CD4-positive, alpha-beta T cell treated with Interleukin-21 for 1 hour (primary cell): ENCODE results near the gene EPDR1.

Source experiments
- DNase-seq: peaks from one replicate; pipeline ENCODE4 v3.0.0-alpha.2; 2020

EPDR1 gene

DNA sequence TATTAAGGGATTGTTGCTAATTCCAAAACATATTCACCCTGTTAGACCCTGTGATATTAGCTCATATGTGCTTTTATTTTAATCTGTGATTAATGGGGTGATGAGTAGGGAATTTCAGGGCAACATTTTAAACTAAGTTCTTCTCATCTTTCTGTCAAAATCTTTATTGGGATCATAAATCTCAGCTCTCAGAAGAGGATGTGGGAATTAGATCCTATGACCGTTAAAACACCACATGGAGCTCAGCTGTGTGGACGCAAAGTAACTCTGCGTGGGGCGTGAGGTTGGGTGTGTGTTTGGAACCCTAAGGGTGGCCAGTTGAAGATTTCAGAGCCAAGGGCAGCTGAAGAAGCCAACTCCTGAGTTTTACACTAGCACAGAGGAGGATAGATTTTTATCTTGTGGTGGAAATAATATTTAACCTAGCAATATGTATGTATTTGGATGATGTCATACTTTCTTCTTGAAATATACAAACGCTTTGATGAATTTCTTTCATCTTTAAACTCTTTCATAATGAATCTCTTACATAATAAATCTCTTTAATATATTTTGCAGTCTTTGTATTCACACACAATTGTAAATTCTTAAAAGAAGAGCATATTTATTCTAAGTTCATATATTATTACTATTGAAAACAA, 64.4 kb downstream of the EPDR1 start:
- no peak for DNase-seq

DNA sequence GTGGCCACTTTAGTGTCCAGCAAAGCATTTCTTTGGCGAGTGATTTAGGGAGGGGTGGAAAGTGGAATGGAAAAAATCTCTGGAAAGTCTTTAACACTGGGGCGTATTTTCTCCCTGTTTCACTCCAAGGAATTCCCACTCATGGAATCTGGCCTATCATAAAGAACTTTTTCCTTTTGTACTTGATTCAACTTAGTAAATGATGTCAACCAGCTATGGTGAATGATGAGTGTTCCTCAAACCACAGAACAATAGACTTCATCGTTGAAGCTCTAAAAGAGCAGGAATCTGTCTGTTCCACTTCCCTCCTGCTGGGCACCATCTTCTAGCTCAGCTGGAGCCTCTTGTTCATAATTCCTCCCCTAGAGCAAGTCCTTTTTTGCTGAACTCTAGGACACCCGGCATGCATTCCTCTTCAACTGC, 66.5 kb downstream of the EPDR1 start:
- DNase-seq, result no peak

DNA sequence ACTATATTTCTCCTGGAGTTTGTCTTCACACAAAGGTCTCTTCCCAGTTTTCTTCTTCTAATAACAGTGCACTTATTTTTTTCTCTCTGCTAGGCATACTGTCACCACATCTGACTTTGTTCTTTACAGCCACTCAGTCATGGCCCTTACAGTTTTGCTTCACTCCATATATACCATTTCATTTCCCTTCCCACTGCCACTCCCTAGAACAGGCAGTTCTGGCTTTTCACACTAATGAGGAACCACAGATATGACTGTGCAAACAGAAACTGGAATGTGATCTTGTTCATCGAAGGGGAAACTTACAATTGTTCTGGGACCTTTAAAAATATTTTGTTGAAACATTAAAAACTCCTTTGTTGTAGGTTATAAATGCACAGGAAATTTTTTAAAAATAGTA, 67.3 kb downstream of the EPDR1 start:
- DNase-seq, result no peak

DNA sequence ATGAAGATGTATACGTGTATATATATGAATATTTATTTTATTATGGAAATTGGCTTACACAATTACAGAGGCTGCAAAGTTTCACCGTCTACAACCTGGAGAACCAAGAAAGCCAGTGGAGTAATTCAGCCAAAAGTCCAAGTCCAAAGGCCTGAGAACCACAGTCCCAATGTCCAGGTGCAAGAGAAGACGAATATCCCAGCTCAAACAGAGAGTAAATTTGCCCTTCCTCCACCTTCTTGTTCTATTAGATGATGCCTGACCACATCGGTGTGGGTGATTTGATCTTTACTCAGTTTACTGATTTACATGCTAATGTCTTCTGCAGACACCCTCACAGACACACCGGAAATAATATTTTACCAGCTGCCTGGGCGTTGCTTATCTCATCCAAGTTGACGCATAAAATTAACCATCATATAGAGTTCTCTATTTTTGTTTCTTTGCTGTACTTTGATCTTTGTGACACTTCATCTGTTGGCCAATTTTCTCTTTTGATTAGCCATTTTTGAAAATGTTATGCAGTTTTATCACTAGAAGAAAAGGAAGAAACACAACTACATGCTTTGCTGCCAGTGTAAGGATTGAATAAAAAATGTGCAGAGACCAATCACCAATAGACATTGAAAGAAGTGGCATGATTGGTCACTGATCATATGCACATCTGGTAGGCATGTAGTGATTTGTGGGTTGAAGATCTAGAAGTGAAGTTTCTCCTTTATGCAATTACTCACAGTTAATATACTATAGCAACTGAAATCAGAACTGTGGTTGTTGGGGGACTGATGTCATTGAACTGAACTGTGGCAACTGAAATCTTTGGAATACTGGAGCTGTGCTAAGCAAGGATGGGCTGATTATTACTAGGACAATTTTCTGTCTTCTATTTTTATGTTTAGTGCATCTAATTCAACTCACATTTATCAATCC, 68.5 kb downstream of the EPDR1 start:
- no peak for DNase-seq

DNA sequence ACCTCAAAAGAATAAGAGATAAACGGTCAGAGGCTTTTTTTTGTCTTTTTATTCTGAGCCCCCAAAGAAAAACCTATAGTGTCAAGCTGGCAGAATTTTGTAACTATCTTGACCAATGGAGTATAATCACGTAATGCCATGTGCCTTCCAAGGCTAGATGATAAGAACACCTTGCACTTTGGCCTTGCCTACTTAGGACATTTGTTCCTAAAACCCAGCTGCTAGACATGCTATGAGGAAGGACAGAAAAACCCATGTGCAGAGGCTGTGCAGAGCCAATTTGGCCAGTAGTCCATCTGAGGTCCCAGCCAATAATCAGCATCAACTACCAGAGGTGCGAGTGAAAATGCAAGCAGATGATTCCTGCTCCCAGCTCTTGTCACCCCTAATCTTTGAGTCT, 69.9 kb downstream of the EPDR1 start:
- DNase-seq, result no peak

DNA sequence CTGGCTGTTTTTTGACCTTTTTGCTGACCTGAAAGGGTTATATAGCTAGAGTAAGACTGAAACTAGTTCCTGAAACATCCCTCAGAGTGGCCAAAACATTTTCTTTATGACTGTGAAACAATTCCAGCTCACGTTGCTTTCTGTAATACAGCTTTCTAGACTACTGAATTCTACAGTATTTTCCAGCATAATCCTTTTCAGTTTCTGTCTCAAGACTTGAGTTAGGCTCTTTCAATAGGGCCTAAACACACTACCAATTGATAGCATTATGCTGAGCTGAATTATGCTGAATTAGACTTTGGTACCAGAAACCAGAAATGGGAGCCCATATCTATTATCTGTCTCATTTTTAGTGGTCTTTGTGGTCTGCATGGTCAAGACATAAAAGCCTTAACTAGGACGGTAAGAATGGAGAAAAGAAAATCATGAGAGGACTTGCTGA, 72.6 kb downstream of the EPDR1 start:
- no peak for DNase-seq

DNA sequence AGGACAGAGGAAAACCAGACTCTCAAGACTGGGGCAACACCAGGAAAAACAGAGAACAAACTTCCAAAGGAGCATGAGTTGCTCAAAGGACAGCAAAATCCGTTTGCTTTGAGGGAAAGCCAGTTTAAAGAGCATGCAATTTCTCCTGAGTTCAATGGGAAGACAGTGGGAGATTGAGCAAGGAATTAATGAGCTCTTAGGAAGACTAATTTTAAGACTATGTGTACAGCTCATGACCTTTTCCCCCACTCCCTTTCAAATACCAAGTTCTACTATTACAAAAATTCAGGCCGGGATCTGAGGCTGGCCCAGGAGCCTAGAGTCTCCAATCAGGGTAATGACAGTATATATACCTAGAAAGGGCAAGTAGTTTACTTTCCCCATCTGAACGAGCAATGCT, 79.2 kb downstream of the EPDR1 start:
- no peak for DNase-seq

DNA sequence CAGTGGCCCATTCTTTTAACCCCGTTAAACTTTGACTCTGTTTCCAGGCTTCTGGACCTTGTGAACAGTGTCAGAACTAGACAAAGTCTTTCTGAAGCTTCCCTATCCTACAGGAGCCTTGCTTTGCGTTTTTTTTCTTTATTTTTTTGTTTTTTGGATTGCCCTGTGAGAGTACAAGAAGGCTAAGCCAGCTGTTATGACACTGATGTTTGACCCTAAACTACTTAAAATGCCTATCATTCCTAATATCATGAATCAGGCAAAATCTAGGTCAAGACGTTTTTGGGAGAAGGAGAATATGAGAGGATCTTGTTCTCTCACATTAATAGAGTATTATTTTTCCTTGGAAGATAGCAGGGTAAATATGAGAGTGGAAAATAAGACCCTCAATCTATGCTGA, 79.8 kb downstream of the EPDR1 start:
- no peak for DNase-seq
